AG04450 (cell line): ENCODE results near the gene MRPL55. TPM values are rescaled to one million over a fixed set of nuclear protein-coding genes. Genes with fewer than 3 reads are reported as not detected.

Source experiments
- CTCF ChIA-PET: fragments of 300-600, 350-600 bp; formaldehyde crosslinking; extraction: SDS; loops from one replicate; lab custom pipeline; 2022; ENCODE audit warnings: antibody characterized with exemption, inconsistent platforms; lab: Charles Lee
- POLR2A ChIA-PET: fragments of 350-600 bp; formaldehyde crosslinking; extraction: SDS; loops from one replicate; lab custom pipeline; 2021; ENCODE audit warnings: antibody characterized with exemption, inconsistent platforms; lab: Yijun Ruan, JAX
- DNase-seq: peaks from one replicate; pipeline ENCODE4 v3.0.0-alpha.2; 2011; ENCODE audit warnings: low read depth, low spot score
- H3K27ac ChIP-seq: one replicate; pipeline ENCODE4 v1.5.1; 2012; ENCODE audit warnings: low read depth, low read length, control low read depth
- H3K27me3 ChIP-seq: one replicate; pipeline ENCODE4 v1.6.0; 2012; ENCODE audit warnings: low read length; ENCODE audit not compliant: control insufficient read depth, insufficient read depth
- H3K4me3 ChIP-seq: 2 replicates; pipeline ENCODE4 v1.5.1; 2011; ENCODE audit warnings: mild to moderate bottlenecking, low read depth, low read length, control low read depth
- H3K9me3 ChIP-seq: 2 replicates; pipeline ENCODE4 v1.5.1; 2012; ENCODE audit warnings: low read length; ENCODE audit not compliant: control insufficient read depth, insufficient read depth
- CTCF ChIP-seq: IDR thresholded peaks from 2 replicates; pipeline ENCODE4 v1.5.1; 2011; ENCODE audit warnings: low read depth, low read length, control low read depth, inconsistent platforms
- polyA plus RNA-seq: library from polyadenylated mRNA; depleted of rRNA; stranded (reverse); fragments of >200 nt; gene quantifications from 2 replicates; pipeline ENCODE4 v1.2.3, GENCODE V29; 2011

Gene MRPL55
- polyA plus RNA-seq, 1 experiment, result 33.4 TPM

- no peak for DNase-seq
- ChIA-PET CTCF (interaction anchor here (3.9 kb wide), 1 partner anchor 12 kb away, joined by 26 read pairs; the partner anchor contains the start of gene IBA57), POLR2A (no interaction called here)
- H3K27ac ChIP-seq, result no peak overlapping the region
- no peak overlapping the region for H3K4me3 ChIP-seq
- H3K9me3 ChIP-seq, result no peaks in the 10 kb centered on the region; the same call in 1 of the 2 replicates
- no peaks in the 10 kb centered on the region for H3K27me3 ChIP-seq
- TF ChIP-seq CTCF, result no peak
Observed at GRCh38 chr1:228152918-228153258, 43.8 kb upstream of the MRPL55 start.

- Histone ChIP-seq H3K27me3 (no peaks in the 10 kb centered on the region), H3K9me3 (no peaks in the 10 kb centered on the region; the same call in 1 of the 2 replicates), H3K4me3 (no peak overlapping the region), H3K27ac (peak overlapping the region; percentile 11)
- ChIA-PET CTCF (interaction anchor here (2.2 to 3.9 kb wide), 2 partner anchors 13 to 21 kb away, joined by 12 to 26 read pairs; partner anchors contain the start of gene IBA57), POLR2A (no interaction called here)
- DNase-seq, result no peak
- TF ChIP-seq CTCF, result no peak
Observed at GRCh38 chr1:228152097-228152917, 43.2 kb upstream of the MRPL55 start.

GRCh38 chr1:228151180-228151925 is 42.3 kb upstream of the MRPL55 start:
- POLR2A ChIA-PET, result interaction anchor here (1.2 to 2.2 kb wide), 2 partner anchors 15 to 69 kb away, joined by 4 to 15 read pairs; partner anchors contain the start of genes ARF1 and IBA57
- H3K4me3 ChIP-seq, result peak overlapping the region; percentile 17; the same call in 1 of the 2 replicates
- no peak for DNase-seq

GRCh38 chr1:228150461-228151179 is 41.5 kb upstream of the MRPL55 start:
- ChIA-PET CTCF (interaction anchor here (2.2 to 3.9 kb wide), 2 partner anchors 14 to 20 kb away, joined by 12 to 26 read pairs; partner anchors contain the start of gene IBA57), POLR2A (interaction anchor here (0.7 to 2.2 kb wide), 3 partner anchors 10 to 69 kb away, joined by 3 to 15 read pairs (median 4); partner anchors contain the start of genes ARF1 and IBA57)
- Histone ChIP-seq H3K27me3 (no peaks in the 10 kb centered on the region), H3K9me3 (no peaks in the 10 kb centered on the region; the same call in 1 of the 2 replicates), H3K27ac (peak overlapping the region; percentile 84), H3K4me3 (peak overlapping the region; percentile 39)
- TF ChIP-seq CTCF, result no peak
- DNase-seq, result peak; percentile 65

More at GRCh38 chr1:228151180-228151925, 42.3 kb upstream of the MRPL55 start:
- no peak for TF ChIP-seq CTCF
- Histone ChIP-seq H3K27ac (peak overlapping the region; percentile 84), H3K9me3 (no peaks in the 10 kb centered on the region; the same call in 1 of the 2 replicates), H3K27me3 (no peaks in the 10 kb centered on the region)
- CTCF ChIA-PET, result interaction anchor here (2.2 to 3.9 kb wide), 2 partner anchors 13 to 20 kb away, joined by 12 to 26 read pairs; partner anchors contain the start of gene IBA57
